Memory B cell (primary cell): Measurements from ENCODE around the gene SCN4A.
"Not testable (repeated sequence)": the region's sequence is repeated elsewhere in the genome, so short reads cannot be mapped to it uniquely, and the experiment has no call there.

Experiments
- ATAC-seq: fragments of 150-1000 bp; cut with Tn5 transposase; 2 replicates; pipeline ENCODE4 v1.10.0; 2021; ENCODE audit warnings: low read depth, mild to moderate bottlenecking, moderate library complexity
- DNase-seq, 2 donors: peaks; one replicate each; pipeline ENCODE4 v3.0.0; 2022; ENCODE audit warnings: low spot score in 2 of 2
- H3K27ac Mint-ChIP-seq: one replicate; pipeline ENCODE4 v1.8.0; 2022; ENCODE audit warnings: mild to moderate bottlenecking, moderate library complexity, mixed read lengths
- H3K27me3 Mint-ChIP-seq: one replicate; pipeline ENCODE4 v1.8.0; 2022; ENCODE audit warnings: mixed read lengths
- H3K36me3 Mint-ChIP-seq: one replicate; pipeline ENCODE4 v1.8.0; 2022; ENCODE audit warnings: mild to moderate bottlenecking, mixed read lengths
- H3K4me1 Mint-ChIP-seq: one replicate; pipeline ENCODE4 v1.8.0; 2022; ENCODE audit warnings: mixed read lengths
- H3K4me3 Mint-ChIP-seq: one replicate; pipeline ENCODE4 v1.8.0; 2022; ENCODE audit warnings: mild to moderate bottlenecking, moderate library complexity, mixed read lengths
- H3K9me3 Mint-ChIP-seq: one replicate; pipeline ENCODE4 v1.8.0; 2022; ENCODE audit warnings: mixed read lengths

SCN4A gene

DNA sequence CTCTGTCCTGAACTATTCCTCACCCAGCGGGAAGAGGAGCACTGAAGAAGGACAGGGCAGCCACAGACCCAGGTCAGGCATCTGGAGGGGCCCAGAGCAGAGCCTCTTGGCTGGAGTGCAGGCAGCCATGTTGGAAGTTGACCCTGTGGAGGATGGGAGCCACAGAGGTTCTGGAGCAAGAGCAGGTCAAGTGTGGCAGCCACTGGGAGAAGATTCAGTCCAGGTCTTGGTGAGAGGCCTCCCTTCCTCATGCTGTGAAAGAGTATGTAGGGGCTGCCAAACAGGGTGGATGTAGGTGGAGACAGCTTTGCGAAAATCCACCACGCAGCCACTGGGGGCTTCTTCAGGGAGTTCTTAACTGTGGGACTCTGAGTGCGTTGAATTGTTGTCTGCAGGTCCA, 40.0 kb downstream of the SCN4A start:
- DNase-seq, result no peak
- Mint-ChIP-seq H3K36me3 (peaks cover 33% of the 10 kb centered on the region), H3K27me3 (no peaks in the 10 kb centered on the region), H3K4me1 (peaks cover 41% of the 10 kb centered on the region), H3K4me3 (peak overlapping the region; percentile 100), H3K9me3 (peaks cover 1% of the 10 kb centered on the region), H3K27ac (peak overlapping the region; percentile 91)
- ATAC-seq, result peak; percentile 20

DNA sequence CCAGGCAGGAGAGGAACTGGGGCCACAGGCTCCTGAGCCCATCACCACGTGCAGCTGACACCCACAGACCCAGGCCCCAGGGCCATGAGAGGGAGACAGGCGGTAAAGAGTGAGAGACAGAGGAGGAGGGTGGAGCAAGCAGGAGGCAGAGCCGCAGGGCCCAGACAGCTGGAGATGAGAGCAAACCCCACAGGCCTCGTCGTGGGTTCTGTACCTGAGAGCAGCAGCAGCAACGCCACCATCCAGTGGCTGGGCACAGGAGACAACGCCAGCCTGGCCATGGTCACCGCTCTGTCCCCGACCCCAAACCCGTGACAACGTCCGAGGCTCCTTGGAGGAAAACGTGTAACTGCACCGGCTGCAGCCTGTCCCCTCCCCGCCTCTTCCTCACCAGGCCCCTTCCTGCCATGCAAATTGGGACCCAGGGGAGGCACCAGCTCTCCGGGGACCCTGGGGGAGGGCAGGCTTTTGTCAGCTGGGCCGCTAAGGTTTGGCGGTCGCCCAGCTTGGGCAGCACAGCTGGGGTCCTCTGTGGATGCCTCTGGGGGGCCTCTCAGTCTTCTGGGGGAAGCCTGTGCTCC, 40.6 kb downstream of the SCN4A start, which contains the start of gene CD79B:
Gene CD79B, minus strand, starts transcription at position 351 of the 581 bp plus-strand sequence. Its CDS starts 70 bp downstream, at position 281.
- peaks cover 46% of the 10 kb centered on the region for H3K4me1 Mint-ChIP-seq

DNA sequence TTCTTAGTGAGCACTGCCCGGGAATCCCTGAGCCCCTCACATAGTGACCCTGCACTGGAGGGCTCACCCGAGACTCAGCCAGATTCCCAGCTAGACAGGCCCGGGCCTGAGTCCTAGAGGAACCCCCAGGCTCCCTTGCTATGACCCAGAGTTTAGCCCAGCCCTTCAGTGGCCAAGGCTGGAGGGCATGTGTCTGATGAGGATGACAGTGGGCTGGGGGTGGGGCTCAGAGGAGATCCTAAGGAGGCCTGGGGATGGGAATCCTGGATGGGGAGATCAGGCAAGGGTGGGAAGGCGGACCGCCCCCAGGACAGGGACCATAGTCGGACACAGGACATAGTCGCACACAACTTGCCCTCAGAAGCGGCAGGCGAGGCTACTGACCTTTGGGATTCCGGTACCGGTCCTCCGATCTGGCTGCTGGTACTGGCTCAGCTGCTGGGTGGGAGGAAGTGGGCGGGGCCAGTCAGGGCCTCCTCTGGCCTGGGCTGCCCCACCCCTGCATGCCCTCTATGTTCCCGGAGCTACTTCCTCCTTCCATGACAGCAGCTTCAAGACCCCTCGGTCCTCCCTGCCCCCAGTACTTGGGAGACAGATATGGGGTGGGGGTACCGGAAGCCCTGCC, 41.7 kb downstream of the SCN4A start:
- Mint-ChIP-seq H3K9me3 (peaks cover under 1% of the 10 kb centered on the region), H3K4me3 (peak overlapping the region; percentile 100), H3K27me3 (no peaks in the 10 kb centered on the region), H3K36me3 (peaks cover 31% of the 10 kb centered on the region), H3K27ac (peak overlapping the region; percentile 91), H3K4me1 (peaks cover 47% of the 10 kb centered on the region)
- DNase-seq (peak in 1 of 2 donors; percentile 45), ATAC-seq (peak; percentile 28)

More for the DNA sequence above, 40.6 kb downstream of the SCN4A start, which contains the start of gene CD79B:
- peak within 1 kb of the TSS; percentile 100 for H3K4me3 Mint-ChIP-seq
- peaks cover 33% of the 10 kb centered on the region for H3K36me3 Mint-ChIP-seq
- H3K9me3 Mint-ChIP-seq, result peaks cover 1% of the 10 kb centered on the region
- peak; percentile 88 for ATAC-seq
- no peaks in the 10 kb centered on the region for H3K27me3 Mint-ChIP-seq
- peak; percentile 81 to 86 for DNase-seq
- peak within 1 kb of the TSS; percentile 91 for H3K27ac Mint-ChIP-seq

DNA sequence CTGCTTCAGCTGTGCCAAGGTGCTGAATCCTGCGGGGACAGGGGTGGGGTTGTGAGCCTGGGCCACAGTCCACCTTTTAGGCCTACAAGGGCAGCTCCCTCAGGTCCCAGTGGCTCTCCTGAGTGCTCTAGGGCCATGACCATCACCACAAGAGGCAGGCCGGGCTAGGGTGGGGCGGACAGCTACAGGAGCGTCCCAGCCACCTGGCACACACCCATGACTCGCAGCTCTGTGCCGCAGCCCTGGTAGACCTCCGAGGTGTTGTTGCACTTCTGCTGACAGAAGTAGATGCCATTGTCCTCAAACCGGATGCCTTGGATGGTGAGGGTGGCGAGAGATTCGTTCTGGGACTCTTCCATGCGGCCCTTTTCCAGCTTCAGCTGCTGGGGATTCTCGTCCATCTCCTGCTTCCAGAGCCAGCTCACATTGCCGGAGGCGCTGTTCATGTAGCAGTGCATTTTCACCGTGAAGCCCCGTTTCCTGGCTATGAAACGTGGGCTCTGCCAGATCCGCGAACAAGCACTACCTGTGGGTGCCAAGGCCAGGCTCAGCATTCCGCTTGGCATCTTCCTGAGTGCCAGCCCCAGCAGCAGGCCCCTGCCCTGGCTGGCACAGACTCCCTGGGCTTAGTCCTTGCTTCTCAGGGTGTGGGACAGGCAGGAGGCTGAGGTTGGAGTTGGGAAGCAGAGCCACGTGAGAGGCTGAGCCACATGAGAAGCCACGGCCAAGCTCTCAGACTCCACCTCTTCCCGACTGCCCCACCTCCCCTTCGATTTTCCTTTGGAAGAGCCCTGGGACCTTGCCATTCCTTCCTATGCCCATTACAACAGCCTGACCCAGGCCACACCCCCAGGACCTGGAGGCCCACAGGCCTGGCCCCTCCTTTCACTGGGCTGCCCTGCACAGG, 42.6 kb downstream of the SCN4A start:
- Mint-ChIP-seq H3K9me3 (no peaks in the 10 kb centered on the region), H3K4me3 (peak overlapping the region; percentile 100), H3K36me3 (peaks cover 31% of the 10 kb centered on the region), H3K27me3 (no peaks in the 10 kb centered on the region), H3K27ac (peak overlapping the region; percentile 91), H3K4me1 (peaks cover 48% of the 10 kb centered on the region)
- DNase-seq (no peak), ATAC-seq (no peak)

DNA sequence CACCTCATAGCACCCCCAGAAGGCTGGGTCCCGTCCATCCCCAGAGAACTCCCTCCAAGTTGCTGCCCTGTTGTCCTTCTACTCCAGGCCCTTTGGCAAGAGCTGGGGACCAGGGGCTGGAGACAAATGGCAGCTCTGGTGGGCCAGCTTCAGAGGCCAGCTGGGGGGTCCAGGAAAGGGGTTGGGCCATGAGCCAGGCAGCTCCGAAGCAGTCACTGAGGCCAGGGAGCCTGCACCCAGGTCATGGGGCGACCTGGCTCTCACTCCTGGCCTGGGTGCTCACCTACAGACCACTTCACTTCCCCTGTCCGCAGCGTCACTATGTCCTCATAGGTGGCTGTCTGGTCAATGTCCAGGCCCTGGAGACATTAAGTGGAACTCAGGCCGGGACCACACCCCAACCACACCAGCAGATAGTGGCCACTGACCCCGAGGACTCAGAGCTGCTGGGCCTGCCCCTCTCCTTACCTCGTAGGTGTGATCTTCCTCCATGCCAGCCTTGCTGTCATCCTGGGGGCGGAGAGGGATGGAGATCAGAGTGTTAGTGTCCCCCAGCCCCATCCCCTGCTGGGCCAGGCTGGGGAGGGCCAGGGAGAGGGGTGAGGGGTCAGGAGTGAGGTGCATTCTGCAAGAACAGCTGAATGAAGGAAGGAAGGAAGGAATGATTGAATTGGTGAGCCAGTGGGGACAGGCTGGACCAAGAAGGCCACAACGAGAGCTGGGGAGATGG, 43.6 kb downstream of the SCN4A start:
- no peak for ATAC-seq
- H3K4me1 Mint-ChIP-seq, result peaks cover 49% of the 10 kb centered on the region
- H3K27ac Mint-ChIP-seq, result peak overlapping the region; percentile 67

DNA sequence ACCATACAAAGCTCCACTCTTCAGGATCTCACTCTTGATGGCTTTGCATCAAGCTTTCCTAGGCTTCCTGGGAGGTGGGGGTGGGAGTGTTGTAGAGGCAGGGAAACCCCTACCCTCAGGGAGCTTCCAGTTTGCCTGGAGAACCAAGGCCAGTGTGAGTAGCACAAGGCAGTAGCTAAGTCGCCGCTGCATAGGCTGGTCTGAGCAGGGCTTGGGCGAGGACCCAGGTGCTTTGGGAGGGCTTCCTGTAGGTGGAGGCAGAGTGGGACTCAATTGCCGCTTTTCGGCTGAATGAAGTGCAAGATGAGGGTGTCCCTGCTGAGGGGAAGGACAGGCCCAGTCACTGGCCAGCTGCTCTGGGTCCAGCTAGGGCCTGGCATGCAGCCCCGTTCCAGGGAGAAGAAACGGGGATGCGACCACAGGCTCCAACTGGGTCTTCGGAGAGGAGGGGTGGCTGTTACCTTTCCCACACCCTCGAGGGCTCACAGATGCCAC, 44.5 kb downstream of the SCN4A start:
- DNase-seq (no peak), ATAC-seq (no peak)
- no peaks in the 10 kb centered on the region for H3K9me3 Mint-ChIP-seq
- H3K27me3 Mint-ChIP-seq, result no peaks in the 10 kb centered on the region
- peak overlapping the region; percentile 41 for H3K27ac Mint-ChIP-seq
- H3K4me1 Mint-ChIP-seq, result peaks cover 48% of the 10 kb centered on the region
- peak overlapping the region; percentile 100 for H3K4me3 Mint-ChIP-seq
- peaks cover 31% of the 10 kb centered on the region for H3K36me3 Mint-ChIP-seq

More for the DNA sequence above, 43.6 kb downstream of the SCN4A start:
- no peaks in the 10 kb centered on the region for H3K9me3 Mint-ChIP-seq
- no peak for DNase-seq
- no peaks in the 10 kb centered on the region for H3K27me3 Mint-ChIP-seq
- H3K36me3 Mint-ChIP-seq, result peaks cover 31% of the 10 kb centered on the region
- peak overlapping the region; percentile 100 for H3K4me3 Mint-ChIP-seq

DNA sequence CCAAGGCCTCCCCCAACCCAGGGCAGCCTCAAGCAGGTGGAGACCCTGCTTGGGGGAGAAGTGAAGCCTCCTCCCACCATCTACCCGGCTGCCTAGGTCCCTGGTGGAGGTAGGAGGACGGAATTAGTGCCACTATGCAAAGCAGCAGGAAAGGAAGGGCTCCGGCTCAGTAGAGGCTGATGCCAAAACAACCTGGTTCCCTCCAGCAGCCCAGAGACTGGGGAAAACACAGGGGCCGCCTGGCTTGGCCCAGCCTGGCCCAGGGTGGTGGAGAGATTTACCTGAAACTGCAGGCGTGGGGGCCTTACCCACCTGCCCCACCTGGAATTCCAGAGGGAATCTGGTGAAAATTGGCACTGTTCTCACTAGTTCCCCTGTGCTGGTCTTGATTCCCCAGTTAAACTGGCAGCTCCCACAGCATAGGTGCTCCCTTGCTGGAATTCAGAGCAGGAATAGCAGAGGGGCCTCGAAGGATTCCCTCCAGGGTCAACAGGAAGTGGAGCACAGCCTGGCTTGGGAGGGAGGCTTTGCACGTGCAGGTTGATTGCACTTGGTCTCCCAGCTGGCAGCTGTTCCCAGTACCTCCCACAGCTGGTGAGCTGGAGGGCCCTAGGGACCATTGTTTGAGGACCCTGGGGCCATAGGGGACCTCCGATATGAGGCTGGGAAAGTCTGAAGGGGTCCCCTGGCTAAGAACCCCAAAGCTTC, 45.1 kb downstream of the SCN4A start:
- Mint-ChIP-seq H3K4me3 (peak overlapping the region; percentile 100), H3K27me3 (no peaks in the 10 kb centered on the region), H3K9me3 (no peaks in the 10 kb centered on the region), H3K27ac (peak overlapping the region; percentile 87), H3K36me3 (peaks cover 31% of the 10 kb centered on the region), H3K4me1 (peaks cover 44% of the 10 kb centered on the region)
- ATAC-seq (peak; percentile 27), DNase-seq (no peak)

DNA sequence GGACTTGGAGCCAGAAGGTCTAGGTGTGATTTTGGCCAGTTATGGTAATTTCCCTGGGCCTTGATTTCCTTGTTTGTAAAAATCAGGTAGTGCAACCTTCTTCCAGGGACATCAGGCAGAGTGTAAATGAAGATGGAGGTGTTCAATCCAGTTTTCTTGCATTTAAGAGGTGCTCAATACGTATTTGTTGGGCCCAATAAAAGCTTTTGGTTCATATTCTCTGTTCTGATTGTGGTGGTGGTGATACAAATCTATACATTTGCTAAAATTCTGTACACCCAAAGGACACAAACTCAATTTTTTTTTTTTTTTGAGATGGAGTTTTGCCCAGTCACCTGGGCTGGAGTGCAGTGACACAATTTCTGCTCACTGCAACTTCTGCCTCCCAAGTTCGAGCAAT, 46.6 kb downstream of the SCN4A start:
- Mint-ChIP-seq H3K4me1 (peaks cover 49% of the 10 kb centered on the region), H3K27me3 (no peaks in the 10 kb centered on the region), H3K9me3 (no peaks in the 10 kb centered on the region), H3K27ac (peak overlapping the region; percentile 87), H3K4me3 (peak overlapping the region; percentile 67), H3K36me3 (peaks cover 24% of the 10 kb centered on the region)
- no peak for ATAC-seq
- no peak for DNase-seq

DNA sequence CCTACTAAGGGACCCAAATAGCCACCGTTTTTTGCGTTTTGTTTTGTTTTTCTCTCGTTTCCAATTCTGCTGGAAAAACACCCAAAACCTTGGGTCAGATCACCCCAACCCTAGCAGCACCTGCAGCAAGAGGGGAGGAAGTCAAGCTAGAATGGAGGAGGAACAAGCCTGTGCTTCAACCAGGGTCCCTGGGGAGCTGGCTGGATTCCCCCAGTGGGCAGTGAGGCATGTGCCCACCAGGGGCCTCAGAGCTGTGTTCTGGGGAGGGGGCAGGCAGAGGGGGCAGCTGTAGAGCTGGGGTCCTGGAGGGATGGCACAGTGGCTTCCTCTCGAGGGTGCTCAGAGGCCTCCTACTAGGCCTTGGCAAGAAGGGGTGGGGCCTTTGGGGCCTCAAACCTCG, 47.1 kb downstream of the SCN4A start:
- ATAC-seq (peak; percentile 78), DNase-seq (peak; percentile 77 to 78)
- Mint-ChIP-seq H3K27ac (peak overlapping the region; percentile 87), H3K4me3 (peak overlapping the region; percentile 67), H3K27me3 (no peaks in the 10 kb centered on the region), H3K4me1 (peaks cover 48% of the 10 kb centered on the region), H3K9me3 (no peaks in the 10 kb centered on the region), H3K36me3 (peaks cover 18% of the 10 kb centered on the region)

DNA sequence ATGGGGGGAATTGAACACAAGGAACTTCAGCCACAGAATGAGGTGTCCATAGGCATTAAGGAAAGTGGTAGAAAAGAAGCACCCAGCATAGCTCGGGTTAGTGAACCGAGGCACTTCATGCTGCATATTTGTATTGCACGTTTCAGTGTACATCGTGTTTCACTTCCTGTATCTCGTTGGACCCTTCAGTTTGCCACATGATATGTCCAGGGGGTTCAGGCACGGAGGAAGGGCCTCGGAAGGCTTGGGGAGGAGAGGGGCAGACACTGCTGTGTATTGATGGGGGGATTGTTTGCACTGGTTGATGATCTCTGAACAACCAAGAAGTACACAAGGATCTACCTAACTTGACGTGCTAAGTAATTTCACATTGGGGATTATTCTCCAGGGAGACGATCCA, 50.3 kb downstream of the SCN4A start:
- peaks cover 45% of the 10 kb centered on the region for H3K4me1 Mint-ChIP-seq
- DNase-seq, result peak in 1 of 2 donors; percentile 51

DNA sequence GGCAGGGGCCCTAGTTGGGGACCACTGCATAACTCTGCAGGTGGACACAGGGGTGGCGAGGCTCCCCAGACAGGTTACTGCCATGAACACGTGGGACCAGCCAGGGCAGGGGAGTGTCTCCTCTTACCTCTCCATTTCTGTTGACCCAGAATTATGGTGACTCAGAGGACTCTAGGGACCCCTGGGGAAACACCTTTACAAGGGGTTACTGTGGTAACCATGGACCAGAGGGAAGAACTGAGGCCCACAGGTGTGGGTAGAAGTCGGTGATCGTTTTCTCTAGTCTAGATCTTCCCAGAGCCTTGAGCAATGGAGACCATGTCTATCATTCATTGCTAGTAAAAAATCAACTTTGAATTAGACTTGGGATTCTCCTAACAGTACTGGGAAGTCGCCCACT, 51.9 kb downstream of the SCN4A start:
- ATAC-seq, result peak; percentile 18
- H3K4me1 Mint-ChIP-seq, result peaks cover 46% of the 10 kb centered on the region
- not testable (repeated sequence) for H3K36me3 Mint-ChIP-seq

More for the DNA sequence above, 50.3 kb downstream of the SCN4A start:
- Mint-ChIP-seq H3K27ac (peak overlapping the region; percentile 91), H3K4me3 (peak overlapping the region; percentile 72)
- not testable (repeated sequence) for H3K27me3 Mint-ChIP-seq, H3K36me3 Mint-ChIP-seq, H3K9me3 Mint-ChIP-seq
- peak; percentile 65 for ATAC-seq

DNA sequence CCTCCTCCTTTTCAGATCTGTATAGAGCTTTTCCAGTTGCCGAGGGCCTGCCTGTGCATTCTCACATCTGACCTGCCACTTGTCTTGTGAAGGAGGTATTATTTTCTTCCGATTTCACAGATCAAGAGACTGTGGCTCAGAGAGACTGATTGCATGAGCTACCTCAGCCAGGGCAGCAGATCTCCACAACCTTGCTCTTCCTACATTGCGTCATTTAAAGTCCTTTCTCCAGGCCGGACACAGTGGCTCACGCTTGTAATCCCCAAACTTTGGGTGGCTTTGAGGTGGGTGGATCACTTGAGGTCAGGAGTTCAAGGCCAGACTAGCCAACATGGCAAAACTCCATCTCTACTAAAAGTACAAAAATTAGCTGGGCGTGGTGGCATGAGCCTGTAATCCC, 52.7 kb downstream of the SCN4A start:
- not testable (repeated sequence) for H3K27me3 Mint-ChIP-seq, H3K36me3 Mint-ChIP-seq, ATAC-seq, H3K9me3 Mint-ChIP-seq, DNase-seq
- peak overlapping the region; percentile 85 for H3K27ac Mint-ChIP-seq
- H3K4me3 Mint-ChIP-seq, result peak overlapping the region; percentile 71
- peaks cover 46% of the 10 kb centered on the region for H3K4me1 Mint-ChIP-seq

More for the DNA sequence above, 51.9 kb downstream of the SCN4A start:
- not testable (repeated sequence) for H3K9me3 Mint-ChIP-seq, H3K27me3 Mint-ChIP-seq, DNase-seq
- H3K4me3 Mint-ChIP-seq, result peak overlapping the region; percentile 40
- H3K27ac Mint-ChIP-seq, result peak overlapping the region; percentile 85

DNA sequence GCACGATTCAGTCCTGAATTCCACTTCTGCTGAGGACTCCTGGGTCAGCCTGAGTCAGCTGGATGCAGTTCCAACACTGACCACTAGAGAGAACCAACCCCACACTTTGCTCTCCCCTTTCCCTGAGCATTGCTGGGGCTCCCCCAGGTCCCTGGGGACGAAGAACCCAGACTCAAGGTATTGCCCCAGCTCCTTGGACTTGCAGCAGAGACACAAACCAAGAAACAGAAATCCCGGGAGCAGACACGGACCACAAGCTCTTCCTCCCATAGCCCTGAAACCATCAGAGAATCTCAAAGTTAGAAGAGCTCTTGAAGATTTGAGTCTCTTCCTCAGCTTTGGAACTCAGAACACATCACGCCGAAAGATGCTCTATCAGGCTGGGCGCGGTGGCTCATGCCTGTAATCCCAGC, 53.4 kb downstream of the SCN4A start:
- Mint-ChIP-seq H3K27ac (peak overlapping the region; percentile 9), H3K27me3 (no peaks in the 10 kb centered on the region), H3K36me3 (no peaks in the 10 kb centered on the region), H3K9me3 (no peaks in the 10 kb centered on the region), H3K4me1 (peaks cover 42% of the 10 kb centered on the region), H3K4me3 (peak overlapping the region; percentile 75)
- ATAC-seq (peak; percentile 55), DNase-seq (peak; percentile 84 to 88)
